Measurements from ENCODE around the gene CLDN18. TPM values are rescaled to one million over a fixed set of nuclear protein-coding genes. Genes with fewer than 3 reads are reported as not detected.

CLDN18 gene
- total RNA-seq, 4 donors from 2014 or later = under 0.01 to 0.40 (median 0.39) TPM; not detected in 1

- WGBS = 88% methylated on average over 2 of the region's 2 CpGs
- peaks cover 0 to 24% (median 12%) of the 10 kb centered on the region in 4 donors for H3K9me3 ChIP-seq
- no peaks in the 10 kb centered on the region for H3K27me3 ChIP-seq
- no peak for TF ChIP-seq EP300 (IDR thresholded peaks at IDR 0.05)
- TF ChIP-seq POLR2A (IDR thresholded peaks at IDR 0.05; ENCODE audit: low read depth) = no peak
- TF ChIP-seq, protein P1, sequence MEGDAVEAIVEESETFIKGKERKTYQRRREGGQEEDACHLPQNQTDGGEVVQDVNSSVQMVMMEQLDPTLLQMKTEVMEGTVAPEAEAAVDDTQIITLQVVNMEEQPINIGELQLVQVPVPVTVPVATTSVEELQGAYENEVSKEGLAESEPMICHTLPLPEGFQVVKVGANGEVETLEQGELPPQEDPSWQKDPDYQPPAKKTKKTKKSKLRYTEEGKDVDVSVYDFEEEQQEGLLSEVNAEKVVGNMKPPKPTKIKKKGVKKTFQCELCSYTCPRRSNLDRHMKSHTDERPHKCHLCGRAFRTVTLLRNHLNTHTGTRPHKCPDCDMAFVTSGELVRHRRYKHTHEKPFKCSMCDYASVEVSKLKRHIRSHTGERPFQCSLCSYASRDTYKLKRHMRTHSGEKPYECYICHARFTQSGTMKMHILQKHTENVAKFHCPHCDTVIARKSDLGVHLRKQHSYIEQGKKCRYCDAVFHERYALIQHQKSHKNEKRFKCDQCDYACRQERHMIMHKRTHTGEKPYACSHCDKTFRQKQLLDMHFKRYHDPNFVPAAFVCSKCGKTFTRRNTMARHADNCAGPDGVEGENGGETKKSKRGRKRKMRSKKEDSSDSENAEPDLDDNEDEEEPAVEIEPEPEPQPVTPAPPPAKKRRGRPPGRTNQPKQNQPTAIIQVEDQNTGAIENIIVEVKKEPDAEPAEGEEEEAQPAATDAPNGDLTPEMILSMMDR (IDR thresholded peaks at IDR 0.05) = no peak
- no peak for TF ChIP-seq POLR2AphosphoS5 (IDR thresholded peaks at IDR 0.05)
- no peaks in the 10 kb centered on the region for H3K36me3 ChIP-seq
- no peak overlapping the region for H3K4me3 ChIP-seq
- no peak overlapping the region for H3K27ac ChIP-seq (replicated peaks in 1 of 4)
- H3K4me1 ChIP-seq = no peaks in the 10 kb centered on the region
- intact Hi-C loops (cut with DNase I) = no loop called here
- DNase-seq (ENCODE audit: extremely low spot score) = no peak
Observed at GRCh38 chr3:137990427-137990826, 19.5 kb upstream of the CLDN18 start.

DNA sequence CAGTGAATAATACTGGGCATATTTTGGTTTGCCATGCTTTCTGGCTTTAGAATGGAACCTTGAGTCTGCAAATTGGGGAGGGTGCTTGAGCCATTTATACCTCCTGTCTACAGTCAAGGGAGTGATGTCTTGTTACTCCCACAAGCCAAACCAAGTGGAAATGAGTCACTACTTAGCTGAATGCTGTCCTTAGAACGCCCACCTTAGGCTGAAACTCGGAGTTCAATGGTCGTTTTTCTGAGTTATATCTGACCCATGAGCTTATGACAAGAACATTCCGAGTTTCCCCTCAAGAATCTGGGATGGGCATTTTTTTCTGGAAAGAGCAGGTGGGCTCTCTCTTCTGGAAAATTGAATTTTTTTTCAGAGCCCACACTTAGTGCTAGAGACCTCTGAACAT, 17.4 kb upstream of the CLDN18 start:
- Histone ChIP-seq H3K27me3 (peaks cover 0 to 9% (median 3%) of the 10 kb centered on the region in 4 donors), H3K9me3 (peaks cover 0 to 24% (median 12%) of the 10 kb centered on the region in 4 donors), H3K27ac (replicated peaks in 1 of 4) (no peak overlapping the region), H3K4me1 (no peaks in the 10 kb centered on the region), H3K4me3 (no peak overlapping the region), H3K36me3 (no peaks in the 10 kb centered on the region)
- TF ChIP-seq POLR2AphosphoS5 (IDR thresholded peaks at IDR 0.05) (no peak), POLR2A (IDR thresholded peaks at IDR 0.05; ENCODE audit: low read depth) (no peak), EP300 (IDR thresholded peaks at IDR 0.05) (no peak)
- TF ChIP-seq, protein P1 (IDR thresholded peaks at IDR 0.05) = no peak
- 81% methylated on average over 4 of the region's 4 CpGs for WGBS
- no peak for DNase-seq (ENCODE audit: extremely low spot score)
- intact Hi-C loops (cut with DNase I) = no loop called here

- Histone ChIP-seq H3K36me3 (no peaks in the 10 kb centered on the region), H3K4me1 (no peaks in the 10 kb centered on the region), H3K4me3 (no peak overlapping the region), H3K27me3 (peaks cover 0 to 23% (median 3%) of the 10 kb centered on the region in 4 donors), H3K27ac (replicated peaks in 1 of 4) (no peak overlapping the region), H3K9me3 (peaks cover 0 to 21% (median 11%) of the 10 kb centered on the region in 4 donors)
- WGBS = 95% methylated on average over 17 of the region's 18 CpGs
- TF ChIP-seq POLR2AphosphoS5 (IDR thresholded peaks at IDR 0.05) = no peak
- no peak for TF ChIP-seq EP300 (IDR thresholded peaks at IDR 0.05)
- no peak for TF ChIP-seq POLR2A (IDR thresholded peaks at IDR 0.05; ENCODE audit: low read depth)
- TF ChIP-seq, protein P1 (IDR thresholded peaks at IDR 0.05) = no peak
- DNase-seq (ENCODE audit: extremely low spot score) = no peak
- intact Hi-C loops (cut with DNase I) = no loop called here
Observed at GRCh38 chr3:137998121-137999042, 11.6 kb upstream of the CLDN18 start.

DNA sequence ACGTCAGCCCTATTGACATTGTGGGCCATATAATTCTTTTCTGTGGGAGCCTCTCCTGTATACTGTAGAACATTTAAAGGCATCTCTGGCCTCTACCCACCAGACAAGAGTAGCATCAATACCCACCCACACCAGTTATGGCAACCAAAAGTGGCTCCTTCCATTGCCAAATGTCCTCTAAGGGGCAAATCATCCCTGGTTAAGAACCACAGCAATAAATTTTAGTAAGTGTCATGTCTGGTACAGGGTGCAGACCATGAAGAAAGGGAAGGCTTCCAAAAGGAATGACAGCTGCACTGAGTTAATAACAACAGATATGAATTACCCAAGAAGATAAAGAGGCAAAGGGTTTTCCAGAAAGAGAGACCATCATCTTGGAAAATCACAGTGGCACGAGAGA, 6.9 kb upstream of the CLDN18 start:
- TF ChIP-seq POLR2A (IDR thresholded peaks at IDR 0.05; ENCODE audit: low read depth) = no peak
- no peak for TF ChIP-seq POLR2AphosphoS5 (IDR thresholded peaks at IDR 0.05)
- no peak for TF ChIP-seq EP300 (IDR thresholded peaks at IDR 0.05)
- TF ChIP-seq, protein P1 (IDR thresholded peaks at IDR 0.05) = no peak
- WGBS = 70% methylated on average over 2 of the region's 2 CpGs

More for the DNA sequence above, 6.9 kb upstream of the CLDN18 start:
- H3K4me1 ChIP-seq = no peaks in the 10 kb centered on the region
- peaks cover 0 to 9% (median 0%) of the 10 kb centered on the region in 4 donors for H3K27me3 ChIP-seq
- no peaks in the 10 kb centered on the region for H3K36me3 ChIP-seq
- no peaks in the 10 kb centered on the region for H3K9me3 ChIP-seq
- no peak for DNase-seq (ENCODE audit: extremely low spot score)
- intact Hi-C loops (cut with DNase I) = no loop called here
- H3K4me3 ChIP-seq = no peak overlapping the region
- no peak overlapping the region for H3K27ac ChIP-seq (replicated peaks in 1 of 4)

Measured in esophagus muscularis mucosa (tissue), 4 donors.